ENCODE measurements around the gene CFAP126. TPM values are rescaled to one million over a fixed set of nuclear protein-coding genes. Genes with fewer than 3 reads are reported as not detected.
A peak's percentile ranks its signal among the peaks of the same experiment; 100 is the strongest.

The CFAP126 gene
- total RNA-seq, 1 experiment from 2014 or later, result not detected

DNA sequence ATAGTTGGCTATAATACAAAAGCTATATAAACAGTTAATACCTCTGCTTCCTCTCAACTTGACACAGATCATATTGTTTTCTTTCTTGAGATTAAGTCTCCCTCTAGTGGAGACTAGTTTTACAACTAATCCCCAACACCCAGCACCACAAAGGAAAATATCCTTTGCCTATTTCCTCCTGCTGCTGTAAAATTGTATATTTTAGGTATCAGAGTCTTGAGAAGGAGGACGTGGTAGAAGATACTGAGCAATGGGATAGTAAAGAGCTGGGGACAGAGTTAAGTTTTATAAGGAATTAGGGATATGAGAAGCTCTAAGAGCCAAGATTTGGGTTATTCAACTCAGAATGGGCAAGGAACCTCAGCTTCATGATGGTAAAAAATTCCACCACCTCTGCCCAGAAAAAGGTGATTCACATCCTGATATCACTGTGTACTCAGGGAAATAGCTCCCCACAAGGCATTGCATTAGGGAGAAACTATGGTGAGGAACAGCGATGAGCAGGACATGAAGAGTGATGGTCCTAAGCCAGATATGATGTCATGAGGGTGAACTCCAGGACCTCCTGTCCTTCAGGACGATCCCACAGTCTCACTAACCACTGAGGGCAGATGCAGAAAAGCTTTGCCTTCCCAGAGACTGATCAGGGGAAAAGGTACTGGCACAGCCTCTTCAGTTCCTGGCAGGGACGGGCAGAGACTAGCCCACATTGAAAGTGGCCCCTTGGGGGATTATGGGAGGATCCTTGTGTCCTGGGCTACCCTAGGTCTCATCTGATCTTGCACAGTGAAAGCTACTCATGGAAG, 14.7 kb upstream of the CFAP126 start:
- no peak for DNase-seq
- Mint-ChIP-seq H3K27me3 (ENCODE audit: unreplicated experiment) (no peaks in the 10 kb centered on the region), H3K4me3 (ENCODE audit: low read depth, unreplicated experiment) (no peak overlapping the region), H3K9me3 (ENCODE audit: low read depth, unreplicated experiment) (no peaks in the 10 kb centered on the region), H3K27ac (ENCODE audit: unreplicated experiment) (no peak overlapping the region), H3K4me1 (ENCODE audit: low read depth, unreplicated experiment) (peaks cover 9% of the 10 kb centered on the region), H3K36me3 (ENCODE audit: insufficient read depth, unreplicated experiment) (no peaks in the 10 kb centered on the region)
- intact Hi-C loops (cut with micrococcal nuclease; ENCODE audit: unreplicated experiment), result loop anchor here (1.0 to 5.0 kb wide), 3 partner anchors 155 to 190 kb away; no protein-coding TSS in a partner anchor
- no TSS peak for BruUV-seq (replicated peaks)
- TF ChIP-seq, protein P1, sequence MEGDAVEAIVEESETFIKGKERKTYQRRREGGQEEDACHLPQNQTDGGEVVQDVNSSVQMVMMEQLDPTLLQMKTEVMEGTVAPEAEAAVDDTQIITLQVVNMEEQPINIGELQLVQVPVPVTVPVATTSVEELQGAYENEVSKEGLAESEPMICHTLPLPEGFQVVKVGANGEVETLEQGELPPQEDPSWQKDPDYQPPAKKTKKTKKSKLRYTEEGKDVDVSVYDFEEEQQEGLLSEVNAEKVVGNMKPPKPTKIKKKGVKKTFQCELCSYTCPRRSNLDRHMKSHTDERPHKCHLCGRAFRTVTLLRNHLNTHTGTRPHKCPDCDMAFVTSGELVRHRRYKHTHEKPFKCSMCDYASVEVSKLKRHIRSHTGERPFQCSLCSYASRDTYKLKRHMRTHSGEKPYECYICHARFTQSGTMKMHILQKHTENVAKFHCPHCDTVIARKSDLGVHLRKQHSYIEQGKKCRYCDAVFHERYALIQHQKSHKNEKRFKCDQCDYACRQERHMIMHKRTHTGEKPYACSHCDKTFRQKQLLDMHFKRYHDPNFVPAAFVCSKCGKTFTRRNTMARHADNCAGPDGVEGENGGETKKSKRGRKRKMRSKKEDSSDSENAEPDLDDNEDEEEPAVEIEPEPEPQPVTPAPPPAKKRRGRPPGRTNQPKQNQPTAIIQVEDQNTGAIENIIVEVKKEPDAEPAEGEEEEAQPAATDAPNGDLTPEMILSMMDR (IDR thresholded peaks at IDR 0.05; ENCODE audit: unreplicated experiment), result peak; percentile 50
- CTCF ChIA-PET, result interaction anchor here (0.6 to 2.0 kb wide), 9 partner anchors 19 to 216 kb away, joined by 3 to 26 read pairs (median 4); partner anchors contain the start of genes APOA2, PPOX, SDHC and TOMM40L

DNA sequence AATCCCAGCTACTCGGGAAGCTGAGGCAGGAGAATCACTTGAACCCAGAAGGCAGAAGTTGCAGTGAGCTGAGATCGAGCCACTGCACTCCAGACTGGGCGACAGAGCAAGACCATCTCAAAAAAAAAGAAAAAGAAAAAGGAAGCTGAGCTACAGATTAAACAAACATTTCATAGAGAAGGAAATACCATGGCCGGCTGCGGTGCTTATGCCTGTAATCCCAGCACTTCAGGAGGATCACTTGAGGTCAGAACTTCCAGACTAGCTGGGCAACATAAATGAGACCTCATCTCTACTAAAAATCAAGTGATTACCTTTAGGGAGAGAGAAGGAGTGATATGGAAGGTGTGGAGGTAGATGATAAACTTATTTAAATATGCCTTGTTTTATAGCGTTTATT, 14.0 kb upstream of the CFAP126 start:
- intact Hi-C loops (cut with micrococcal nuclease; ENCODE audit: unreplicated experiment), result loop anchor here (1.0 to 5.0 kb wide), 3 partner anchors 154 to 189 kb away; no protein-coding TSS in a partner anchor
- H3K36me3 Mint-ChIP-seq (ENCODE audit: insufficient read depth, unreplicated experiment), result no peaks in the 10 kb centered on the region
- H3K4me3 Mint-ChIP-seq (ENCODE audit: low read depth, unreplicated experiment), result no peak overlapping the region
- no peaks in the 10 kb centered on the region for H3K9me3 Mint-ChIP-seq (ENCODE audit: low read depth, unreplicated experiment)
- BruUV-seq (replicated peaks), result no TSS peak
- H3K4me1 Mint-ChIP-seq (ENCODE audit: low read depth, unreplicated experiment), result peaks cover 9% of the 10 kb centered on the region
- H3K27ac Mint-ChIP-seq (ENCODE audit: unreplicated experiment), result no peak overlapping the region
- DNase-seq, result no peak
- CTCF ChIA-PET, result interaction anchor here (0.8 to 2.0 kb wide), 10 partner anchors 7 to 216 kb away, joined by 3 to 26 read pairs (median 4); partner anchors contain the start of genes APOA2, PPOX, SDHC and TOMM40L
- TF ChIP-seq, protein P1 (IDR thresholded peaks at IDR 0.05; ENCODE audit: unreplicated experiment), result no peak
- H3K27me3 Mint-ChIP-seq (ENCODE audit: unreplicated experiment), result no peaks in the 10 kb centered on the region

DNA sequence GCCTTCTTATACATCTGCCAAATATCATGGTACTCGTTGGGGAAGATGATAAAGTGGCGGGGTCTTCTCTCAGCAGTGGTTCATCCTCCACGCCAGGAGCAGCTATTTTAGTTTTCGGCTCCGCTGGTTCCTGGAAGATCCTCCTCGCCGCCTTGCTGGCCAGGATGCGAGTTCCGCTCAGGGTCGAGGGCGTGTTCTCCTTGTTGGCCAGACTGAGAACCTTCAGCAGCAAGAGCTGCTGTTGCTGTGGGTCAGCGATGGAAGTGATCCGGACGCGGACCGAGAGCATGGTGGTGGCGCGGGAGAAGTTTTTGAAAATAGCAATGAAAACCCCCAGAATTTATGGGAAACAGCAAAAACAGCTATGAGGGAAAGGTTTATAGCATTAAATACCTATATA, 11.4 kb upstream of the CFAP126 start:
- DNase-seq, result peak; percentile 32
- Mint-ChIP-seq H3K36me3 (ENCODE audit: insufficient read depth, unreplicated experiment) (no peaks in the 10 kb centered on the region), H3K9me3 (ENCODE audit: low read depth, unreplicated experiment) (no peaks in the 10 kb centered on the region), H3K4me1 (ENCODE audit: low read depth, unreplicated experiment) (peaks cover 9% of the 10 kb centered on the region), H3K27me3 (ENCODE audit: unreplicated experiment) (no peaks in the 10 kb centered on the region), H3K4me3 (ENCODE audit: low read depth, unreplicated experiment) (peak overlapping the region; percentile 47), H3K27ac (ENCODE audit: unreplicated experiment) (no peak overlapping the region)
- CTCF ChIA-PET, result no interaction called here
- TF ChIP-seq, protein P1 (IDR thresholded peaks at IDR 0.05; ENCODE audit: unreplicated experiment), result no peak
- no TSS peak for BruUV-seq (replicated peaks)
- intact Hi-C loops (cut with micrococcal nuclease; ENCODE audit: unreplicated experiment), result no loop called here

DNA sequence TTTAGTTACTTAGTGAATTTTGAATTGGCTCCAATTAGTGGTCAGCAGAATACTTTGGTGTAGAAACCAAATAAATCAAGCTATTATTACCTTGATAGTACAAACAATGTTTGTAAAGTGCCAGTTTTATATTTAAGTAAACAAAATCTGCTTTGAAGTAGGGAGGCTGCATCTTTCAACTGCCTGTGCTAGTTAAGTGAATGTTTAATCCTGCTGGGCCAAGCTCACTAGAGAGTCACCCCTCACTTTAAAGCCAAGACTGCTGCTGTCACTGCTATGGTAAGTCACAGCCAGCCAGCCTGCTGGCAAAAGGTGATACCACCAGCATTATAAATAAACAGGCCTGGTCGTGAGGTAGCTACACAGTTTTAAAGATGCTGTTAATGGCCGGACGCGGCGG, 10.3 kb upstream of the CFAP126 start:
- no peak overlapping the region for H3K27ac Mint-ChIP-seq (ENCODE audit: unreplicated experiment)
- no peak overlapping the region for H3K4me3 Mint-ChIP-seq (ENCODE audit: low read depth, unreplicated experiment)
- no peak for DNase-seq
- BruUV-seq (replicated peaks), result no TSS peak
- no peaks in the 10 kb centered on the region for H3K27me3 Mint-ChIP-seq (ENCODE audit: unreplicated experiment)
- H3K36me3 Mint-ChIP-seq (ENCODE audit: insufficient read depth, unreplicated experiment), result no peaks in the 10 kb centered on the region
- no peaks in the 10 kb centered on the region for H3K9me3 Mint-ChIP-seq (ENCODE audit: low read depth, unreplicated experiment)
- peaks cover 9% of the 10 kb centered on the region for H3K4me1 Mint-ChIP-seq (ENCODE audit: low read depth, unreplicated experiment)
- intact Hi-C loops (cut with micrococcal nuclease; ENCODE audit: unreplicated experiment), result no loop called here
- CTCF ChIA-PET, result no interaction called here
- TF ChIP-seq, protein P1 (IDR thresholded peaks at IDR 0.05; ENCODE audit: unreplicated experiment), result no peak

Measured in Calu3 (cell line).